IPS-15b (cell line): ENCODE results near the gene PTGIS.
"Not testable (repeated sequence)": the region's sequence is repeated elsewhere in the genome, so short reads cannot be mapped to it uniquely, and the experiment has no call there.

ENCODE experiments used
- H3K27me3 ChIP-seq: one replicate; pipeline ENCODE4 v1.6.1; 2013; ENCODE audit warnings: low read length; ENCODE audit not compliant: control insufficient read depth, insufficient read depth
- H3K36me3 ChIP-seq: one replicate; pipeline ENCODE4 v1.6.1; 2013; ENCODE audit warnings: low read length; ENCODE audit not compliant: control insufficient read depth, insufficient read depth
- H3K4me1 ChIP-seq: one replicate; pipeline ENCODE4 v1.6.1; 2013; ENCODE audit warnings: mild to moderate bottlenecking, low read length; ENCODE audit not compliant: control insufficient read depth, insufficient read depth
- H3K4me3 ChIP-seq: one replicate; pipeline ENCODE4 v1.5.1; 2013; ENCODE audit warnings: low read depth, low read length
- H3K9ac ChIP-seq: one replicate; pipeline ENCODE4 v1.6.1; 2013; ENCODE audit warnings: low read depth, mild to moderate bottlenecking, low read length
- H3K9me3 ChIP-seq: one replicate; pipeline ENCODE4 v1.6.1; 2013; ENCODE audit warnings: mild to moderate bottlenecking, low read length; ENCODE audit not compliant: control insufficient read depth, insufficient read depth

The PTGIS gene

GRCh38 chr20:49567421-49568277 is at the start of gene PTGIS:
TSS of gene PTGIS (minus strand) at chr20:49568137. CDS start at chr20:49568116, 21 bp downstream.
- Histone ChIP-seq H3K9me3 (no peaks in the 10 kb centered on the region), H3K9ac (peak within 1 kb of the TSS; percentile 79), H3K36me3 (no peaks in the 10 kb centered on the region), H3K4me3 (peak within 1 kb of the TSS; percentile 82), H3K27me3 (no peaks in the 10 kb centered on the region), H3K4me1 (peaks cover 24% of the 10 kb centered on the region)

- not testable (repeated sequence) for H3K9me3 ChIP-seq, H3K27me3 ChIP-seq, H3K4me3 ChIP-seq, H3K36me3 ChIP-seq, H3K4me1 ChIP-seq, H3K9ac ChIP-seq
These were observed 49.5 kb upstream of the PTGIS start for GRCh38 chr20:49617394-49617793.

- Histone ChIP-seq H3K36me3 (no peaks in the 10 kb centered on the region), H3K27me3 (no peaks in the 10 kb centered on the region), H3K4me1 (no peaks in the 10 kb centered on the region), H3K9ac (no peak overlapping the region), H3K9me3 (no peaks in the 10 kb centered on the region), H3K4me3 (no peak overlapping the region)
These were observed 48.4 kb upstream of the PTGIS start for GRCh38 chr20:49616154-49617007.

GRCh38 chr20:49615401-49616153 is 47.6 kb upstream of the PTGIS start:
- H3K9me3 ChIP-seq, result no peaks in the 10 kb centered on the region
- no peak overlapping the region for H3K4me3 ChIP-seq
- H3K27me3 ChIP-seq, result no peaks in the 10 kb centered on the region
- H3K4me1 ChIP-seq, result peaks cover 2% of the 10 kb centered on the region
- no peak overlapping the region for H3K9ac ChIP-seq
- H3K36me3 ChIP-seq, result no peaks in the 10 kb centered on the region

DNA sequence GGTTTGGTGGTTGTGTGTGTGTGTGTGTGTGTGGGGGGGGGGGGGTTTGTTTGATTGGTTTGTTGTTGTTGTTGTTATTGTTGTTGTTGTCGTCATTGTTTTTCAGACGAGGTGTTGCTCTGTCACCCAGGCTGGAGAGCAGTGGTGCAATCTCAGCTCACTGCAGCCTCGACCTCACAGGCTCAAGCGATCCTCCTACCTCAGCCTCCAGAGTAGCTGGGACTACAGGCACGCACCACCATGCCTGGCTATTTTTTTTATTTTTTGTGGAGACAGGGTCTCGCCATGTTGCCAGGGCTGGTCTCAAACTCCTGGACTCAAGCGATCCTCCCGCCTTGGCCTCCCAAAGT is 47.1 kb upstream of the PTGIS start:
- H3K9ac ChIP-seq, H3K9me3 ChIP-seq, H3K4me3 ChIP-seq, H3K36me3 ChIP-seq, H3K4me1 ChIP-seq, H3K27me3 ChIP-seq: not testable (repeated sequence)

GRCh38 chr20:49614338-49615050 is 46.6 kb upstream of the PTGIS start:
- peaks cover 2% of the 10 kb centered on the region for H3K4me1 ChIP-seq
- no peaks in the 10 kb centered on the region for H3K9me3 ChIP-seq
- no peak overlapping the region for H3K9ac ChIP-seq
- H3K27me3 ChIP-seq, result no peaks in the 10 kb centered on the region
- H3K4me3 ChIP-seq, result no peak overlapping the region
- H3K36me3 ChIP-seq, result no peaks in the 10 kb centered on the region

DNA sequence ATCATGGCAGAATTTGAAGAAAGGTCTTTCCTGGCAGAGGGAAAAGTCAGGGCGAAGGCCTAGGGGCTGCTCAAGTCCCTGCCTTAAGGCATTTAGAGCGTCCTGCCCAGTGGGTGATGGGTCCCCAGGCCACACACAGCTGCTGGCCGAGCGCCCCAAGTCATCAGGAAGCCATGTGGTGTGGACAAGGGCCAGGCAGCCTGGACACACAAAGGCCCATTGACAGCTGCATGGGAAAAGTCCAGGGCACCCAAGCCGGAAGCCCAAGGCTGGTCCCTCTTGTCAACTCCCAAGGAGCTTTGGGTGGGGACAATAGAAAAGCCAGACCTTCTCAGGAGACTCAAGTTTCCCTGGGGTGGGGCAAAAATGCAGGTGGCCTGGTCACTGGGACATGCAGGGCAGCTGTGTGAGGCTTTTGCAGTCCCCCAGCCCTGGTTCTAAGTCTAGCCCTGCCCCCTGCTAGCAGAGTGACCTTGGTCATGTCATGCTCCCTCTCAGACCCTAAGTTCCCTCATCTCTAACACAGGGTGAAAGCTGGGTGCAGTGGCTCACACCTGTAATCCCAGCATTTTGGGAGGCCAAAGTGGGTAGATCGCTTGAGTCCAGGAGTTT is 44.3 kb upstream of the PTGIS start:
- Histone ChIP-seq H3K36me3 (no peaks in the 10 kb centered on the region), H3K4me1 (peaks cover 2% of the 10 kb centered on the region), H3K9ac (no peak overlapping the region), H3K27me3 (no peaks in the 10 kb centered on the region), H3K9me3 (no peaks in the 10 kb centered on the region), H3K4me3 (no peak overlapping the region)

GRCh38 chr20:49611539-49612126 is 43.7 kb upstream of the PTGIS start:
- H3K9me3 ChIP-seq, H3K4me1 ChIP-seq, H3K36me3 ChIP-seq, H3K9ac ChIP-seq, H3K27me3 ChIP-seq: not testable (repeated sequence)
- H3K4me3 ChIP-seq, result peak overlapping the region; percentile 11

DNA sequence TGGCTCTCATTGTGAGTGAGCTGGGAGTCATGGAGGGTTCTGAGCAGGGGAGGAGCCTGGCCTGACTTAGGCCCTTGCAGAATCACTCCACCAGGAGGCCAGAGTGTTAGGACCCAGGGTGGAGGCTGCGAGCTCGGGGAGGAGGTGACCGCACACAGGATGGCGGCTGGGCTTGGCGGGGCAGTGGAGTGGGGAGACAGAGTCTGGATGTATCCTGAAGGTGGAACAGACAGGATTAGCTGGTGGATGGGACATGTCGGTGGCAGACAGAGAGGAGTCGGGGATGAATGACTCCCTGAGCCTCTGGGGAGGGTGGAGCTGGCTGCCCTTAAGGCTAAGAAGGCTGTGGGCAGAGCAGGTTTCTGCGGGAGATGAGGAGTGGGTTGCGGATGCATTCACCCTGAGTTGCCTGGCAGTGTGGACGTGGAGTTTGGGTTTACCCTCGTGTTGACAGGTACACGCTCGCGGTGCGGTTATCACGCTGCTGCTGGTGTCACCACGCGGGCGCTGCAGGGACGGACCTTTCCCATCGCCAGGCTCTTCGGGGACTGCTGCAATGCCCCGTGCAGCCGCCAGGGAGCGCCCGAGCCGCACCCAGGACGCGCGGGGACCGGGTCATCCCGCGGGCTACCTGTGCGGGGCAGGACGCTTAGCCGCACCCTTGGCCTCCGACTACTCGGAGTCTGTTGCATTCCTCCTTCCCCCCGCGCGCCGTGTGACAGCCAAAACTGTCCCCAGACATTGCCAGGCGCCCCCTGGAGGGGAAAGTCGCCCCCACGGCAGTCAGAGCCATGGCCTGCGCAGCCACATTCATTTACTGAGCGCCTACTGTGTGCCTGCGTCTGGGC is 43.0 kb upstream of the PTGIS start:
- Histone ChIP-seq H3K9ac (no peak overlapping the region), H3K36me3 (no peaks in the 10 kb centered on the region), H3K27me3 (no peaks in the 10 kb centered on the region), H3K4me3 (peak overlapping the region; percentile 48), H3K9me3 (no peaks in the 10 kb centered on the region), H3K4me1 (peaks cover 2% of the 10 kb centered on the region)
